ENCODE data around the gene BAIAP2L1. TPM values are rescaled to one million over a fixed set of nuclear protein-coding genes. Genes with fewer than 3 reads are reported as not detected.
"Not testable (repeated sequence)": the region's sequence is repeated elsewhere in the genome, so short reads cannot be mapped to it uniquely, and the experiment has no call there.

BAIAP2L1 gene
- total and polyA plus RNA-seq, 2 donors from 2014 or later = 9.6 to 18.8 TPM

DNA sequence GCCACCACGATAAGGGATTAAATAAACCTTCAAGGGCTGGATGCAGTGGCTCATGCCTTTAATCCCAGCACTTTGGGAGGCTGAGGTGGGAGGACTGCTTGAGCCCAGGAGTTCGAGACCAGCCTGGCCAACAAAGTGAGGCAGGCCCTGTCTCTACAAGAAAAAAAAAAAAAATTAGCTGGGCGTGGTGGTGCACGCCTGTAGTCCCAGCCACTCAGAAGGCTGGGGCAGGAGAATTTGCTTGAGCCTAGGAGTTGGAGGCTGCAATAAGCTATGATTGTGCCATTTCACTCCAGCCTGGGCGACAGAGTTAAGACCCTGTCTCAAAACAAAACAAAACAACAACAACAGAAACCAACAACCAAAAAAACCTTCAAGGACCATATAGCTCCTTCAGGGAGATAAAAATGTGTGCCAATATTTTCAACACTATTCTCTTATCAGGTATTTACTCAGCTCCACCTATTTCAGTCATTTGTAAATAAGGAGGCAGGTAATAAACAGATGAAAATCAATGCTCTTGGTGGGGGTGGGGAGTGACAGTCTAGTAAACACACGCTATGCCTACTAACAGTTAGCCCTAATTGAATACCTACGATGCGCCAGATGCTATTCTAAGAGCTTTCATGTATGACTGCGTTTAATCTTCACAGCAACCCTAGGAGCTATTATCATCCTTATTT is 13.2 kb downstream of the BAIAP2L1 start:
- Histone ChIP-seq H3K9me3 (ENCODE audit: control insufficient read depth in 2 of 3, insufficient read depth in 1 of 3, low read length in 3 of 3) (no peaks in the 10 kb centered on the region), H3K36me3 (ENCODE audit: control insufficient read depth in 2 of 3, insufficient read depth in 3 of 3, low read length in 3 of 3) (no peaks in the 10 kb centered on the region), H3K27me3 (ENCODE audit: control insufficient read depth, insufficient read depth, low read length) (no peaks in the 10 kb centered on the region), H3K4me3 (ENCODE audit: low read length in 3 of 3) (no peak overlapping the region), H3K4me1 (ENCODE audit: control insufficient read depth in 2 of 3, insufficient read depth in 2 of 3, low read depth in 1 of 3, low read length in 3 of 3) (no peaks in the 10 kb centered on the region), H3K27ac (ENCODE audit: low read depth in 2 of 2, low read length in 2 of 2) (no peak overlapping the region), H3K9ac (ENCODE audit: low read length in 3 of 3) (no peak overlapping the region)
- intact Hi-C loops (cut with DNase I) = no loop called here
- DNase-seq (no peak), FAIRE-seq (no peak)
- TF ChIP-seq, protein P1, sequence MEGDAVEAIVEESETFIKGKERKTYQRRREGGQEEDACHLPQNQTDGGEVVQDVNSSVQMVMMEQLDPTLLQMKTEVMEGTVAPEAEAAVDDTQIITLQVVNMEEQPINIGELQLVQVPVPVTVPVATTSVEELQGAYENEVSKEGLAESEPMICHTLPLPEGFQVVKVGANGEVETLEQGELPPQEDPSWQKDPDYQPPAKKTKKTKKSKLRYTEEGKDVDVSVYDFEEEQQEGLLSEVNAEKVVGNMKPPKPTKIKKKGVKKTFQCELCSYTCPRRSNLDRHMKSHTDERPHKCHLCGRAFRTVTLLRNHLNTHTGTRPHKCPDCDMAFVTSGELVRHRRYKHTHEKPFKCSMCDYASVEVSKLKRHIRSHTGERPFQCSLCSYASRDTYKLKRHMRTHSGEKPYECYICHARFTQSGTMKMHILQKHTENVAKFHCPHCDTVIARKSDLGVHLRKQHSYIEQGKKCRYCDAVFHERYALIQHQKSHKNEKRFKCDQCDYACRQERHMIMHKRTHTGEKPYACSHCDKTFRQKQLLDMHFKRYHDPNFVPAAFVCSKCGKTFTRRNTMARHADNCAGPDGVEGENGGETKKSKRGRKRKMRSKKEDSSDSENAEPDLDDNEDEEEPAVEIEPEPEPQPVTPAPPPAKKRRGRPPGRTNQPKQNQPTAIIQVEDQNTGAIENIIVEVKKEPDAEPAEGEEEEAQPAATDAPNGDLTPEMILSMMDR (IDR thresholded peaks at IDR 0.05; ENCODE audit: borderline replicate concordance, extremely low read depth, insufficient read depth) = no peak

DNA sequence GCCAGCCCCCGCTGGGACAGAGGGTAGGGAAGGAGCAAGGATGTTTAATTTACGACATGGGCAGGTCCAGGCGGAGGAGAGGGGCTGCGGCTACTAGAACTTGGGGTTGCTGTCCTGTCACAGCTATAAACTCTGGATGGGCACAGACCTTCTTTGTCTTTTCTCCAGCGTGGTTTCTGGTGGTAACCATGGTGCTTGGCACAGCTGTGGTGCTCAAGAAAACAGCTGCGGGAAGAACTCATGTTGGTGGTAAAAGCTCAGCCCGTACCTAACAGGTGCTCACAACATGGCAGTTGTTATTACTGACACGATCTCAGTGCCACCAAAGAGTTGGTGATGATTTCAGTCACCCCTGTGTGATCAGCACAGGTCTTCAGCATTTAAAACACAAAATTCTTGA is 13.8 kb downstream of the BAIAP2L1 start:
- Histone ChIP-seq H3K4me3 (ENCODE audit: low read length in 3 of 3) (no peak overlapping the region), H3K9me3 (ENCODE audit: control insufficient read depth in 2 of 3, insufficient read depth in 1 of 3, low read length in 3 of 3) (no peaks in the 10 kb centered on the region), H3K9ac (ENCODE audit: low read length in 3 of 3) (no peak overlapping the region), H3K27me3 (ENCODE audit: control insufficient read depth, insufficient read depth, low read length) (no peaks in the 10 kb centered on the region), H3K36me3 (ENCODE audit: control insufficient read depth in 2 of 3, insufficient read depth in 3 of 3, low read length in 3 of 3) (no peaks in the 10 kb centered on the region), H3K4me1 (ENCODE audit: control insufficient read depth in 2 of 3, insufficient read depth in 2 of 3, low read depth in 1 of 3, low read length in 3 of 3) (no peaks in the 10 kb centered on the region), H3K27ac (ENCODE audit: low read depth in 2 of 2, low read length in 2 of 2) (no peak overlapping the region)
- intact Hi-C loops (cut with DNase I) = no loop called here
- FAIRE-seq = no peak
- no peak for DNase-seq
- TF ChIP-seq, protein P1 (IDR thresholded peaks at IDR 0.05; ENCODE audit: borderline replicate concordance, extremely low read depth, insufficient read depth) = no peak

DNA sequence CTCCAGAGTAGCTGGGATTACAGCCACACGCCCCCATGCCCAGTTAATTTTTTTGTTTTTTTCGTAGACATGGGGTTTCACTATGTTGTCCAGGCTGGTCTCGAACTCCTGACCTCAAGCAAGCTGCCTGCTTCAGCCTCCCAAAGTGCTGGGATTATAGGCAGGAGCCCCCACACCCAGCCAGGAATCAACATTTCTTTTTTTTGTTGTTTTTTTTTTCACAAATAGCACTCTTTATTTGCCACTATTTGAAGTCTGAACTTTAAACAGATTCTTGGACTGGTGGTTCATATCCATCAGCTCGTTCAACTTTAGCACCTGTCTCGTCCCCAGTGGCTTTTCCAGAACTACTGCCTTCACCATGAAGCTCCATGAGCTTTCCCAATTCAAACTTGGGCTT is 15.4 kb downstream of the BAIAP2L1 start:
- H3K9me3 ChIP-seq (ENCODE audit: control insufficient read depth in 2 of 3, insufficient read depth in 1 of 3, low read length in 3 of 3); H3K27ac ChIP-seq (ENCODE audit: low read depth in 2 of 2, low read length in 2 of 2); H3K27me3 ChIP-seq (ENCODE audit: control insufficient read depth, insufficient read depth, low read length); H3K4me1 ChIP-seq (ENCODE audit: control insufficient read depth in 2 of 3, insufficient read depth in 2 of 3, low read depth in 1 of 3, low read length in 3 of 3); DNase-seq; intact Hi-C loops (cut with DNase I); H3K4me3 ChIP-seq (ENCODE audit: low read length in 3 of 3); FAIRE-seq; H3K9ac ChIP-seq (ENCODE audit: low read length in 3 of 3); H3K36me3 ChIP-seq (ENCODE audit: control insufficient read depth in 2 of 3, insufficient read depth in 3 of 3, low read length in 3 of 3): not testable (repeated sequence)

DNA sequence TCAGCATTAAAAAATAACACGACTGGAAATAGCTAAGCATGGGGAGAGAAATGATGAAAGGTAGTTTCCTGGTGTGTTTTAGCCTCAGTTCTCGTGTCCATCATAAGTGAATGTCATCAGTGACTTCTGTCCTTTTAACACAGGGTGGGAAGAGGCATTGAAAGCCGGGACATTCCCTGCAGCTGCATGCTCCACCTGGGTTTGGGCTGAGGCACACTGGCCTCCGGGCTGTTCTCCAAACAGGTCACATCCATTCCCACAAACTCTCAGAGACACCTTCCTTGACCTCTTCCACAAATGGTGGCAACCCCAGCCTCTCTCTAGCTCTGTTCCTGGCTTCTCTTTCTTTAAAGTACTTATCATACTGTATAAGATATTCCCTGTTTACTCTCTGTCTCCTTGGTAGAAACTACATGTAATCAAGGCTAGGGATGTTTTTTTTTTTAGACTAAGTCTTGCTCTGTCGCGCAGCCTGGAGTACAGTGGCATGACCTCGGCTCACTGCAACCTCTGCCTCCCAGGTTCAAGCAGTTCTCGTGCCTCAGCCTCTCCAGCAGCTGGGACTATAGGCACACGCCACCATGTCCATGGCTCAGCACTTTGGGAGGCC is 22.6 kb downstream of the BAIAP2L1 start:
- Histone ChIP-seq H3K27ac (ENCODE audit: low read depth in 2 of 2, low read length in 2 of 2) (no peak overlapping the region), H3K9me3 (ENCODE audit: control insufficient read depth in 2 of 3, insufficient read depth in 1 of 3, low read length in 3 of 3) (no peaks in the 10 kb centered on the region), H3K27me3 (ENCODE audit: control insufficient read depth, insufficient read depth, low read length) (no peaks in the 10 kb centered on the region), H3K9ac (ENCODE audit: low read length in 3 of 3) (no peak overlapping the region), H3K4me1 (ENCODE audit: control insufficient read depth in 2 of 3, insufficient read depth in 2 of 3, low read depth in 1 of 3, low read length in 3 of 3) (no peaks in the 10 kb centered on the region), H3K36me3 (ENCODE audit: control insufficient read depth in 2 of 3, insufficient read depth in 3 of 3, low read length in 3 of 3) (no peaks in the 10 kb centered on the region), H3K4me3 (ENCODE audit: low read length in 3 of 3) (no peak overlapping the region)
- no peak for DNase-seq
- intact Hi-C loops (cut with DNase I) = no loop called here
- FAIRE-seq = no peak
- TF ChIP-seq, protein P1 (IDR thresholded peaks at IDR 0.05; ENCODE audit: borderline replicate concordance, extremely low read depth, insufficient read depth) = no peak

Data from kidney (tissue), 14 donors.